GM12873 (cell line): ENCODE results near the gene TLR7.

Experiments used
- CTCF ChIP-seq: IDR thresholded peaks from 2 replicates; pipeline ENCODE4 v1.5.1; 2012; ENCODE audit warnings: low read depth, mild to moderate bottlenecking, moderate library complexity, low read length, control low read depth; ENCODE audit not compliant: insufficient read depth; ENCODE audit errors: missing control alignments

TLR7 gene

GRCh38 chrX:12917753-12918152 lies 50.9 kb downstream of the TLR7 start:
- no peak for TF ChIP-seq CTCF

GRCh38 chrX:12919051-12919450 lies 52.2 kb downstream of the TLR7 start:
- no peak for TF ChIP-seq CTCF

- no peak for TF ChIP-seq CTCF
These were observed 52.7 kb downstream of the TLR7 start for GRCh38 chrX:12919620-12920019.

- no peak for TF ChIP-seq CTCF
These were observed 54.1 kb downstream of the TLR7 start for GRCh38 chrX:12920990-12921389.

GRCh38 chrX:12921886-12922598 lies 55.2 kb downstream of the TLR7 start:
- no peak for TF ChIP-seq CTCF

- no peak for TF ChIP-seq CTCF
These were observed 55.7 kb downstream of the TLR7 start for GRCh38 chrX:12922599-12922919.

- TF ChIP-seq CTCF, result no peak
These were observed 62.8 kb downstream of the TLR7 start for GRCh38 chrX:12929701-12930100.

GRCh38 chrX:12930150-12930549 lies 63.3 kb downstream of the TLR7 start:
- no peak for TF ChIP-seq CTCF
